22Rv1 (cell line): ENCODE results near the gene PKIG.

ENCODE experiments used
- H3K27ac ChIP-seq: fragments of 450-650 bp; 2 replicates; pipeline ENCODE4 v1.5.1; 2017
- ZFX ChIP-seq: fragments of 450-650 bp; IDR thresholded peaks from 2 replicates; pipeline ENCODE4 v1.6.1; 2017; ENCODE audit warnings: antibody characterized with exemption, borderline replicate concordance
- TF ChIP-seq, protein P1 (sequence below): fragments of 450-650 bp; IDR thresholded peaks from 2 replicates; pipeline ENCODE4 v1.5.1; 2017; ENCODE audit warnings: mild to moderate bottlenecking

Gene PKIG

DNA sequence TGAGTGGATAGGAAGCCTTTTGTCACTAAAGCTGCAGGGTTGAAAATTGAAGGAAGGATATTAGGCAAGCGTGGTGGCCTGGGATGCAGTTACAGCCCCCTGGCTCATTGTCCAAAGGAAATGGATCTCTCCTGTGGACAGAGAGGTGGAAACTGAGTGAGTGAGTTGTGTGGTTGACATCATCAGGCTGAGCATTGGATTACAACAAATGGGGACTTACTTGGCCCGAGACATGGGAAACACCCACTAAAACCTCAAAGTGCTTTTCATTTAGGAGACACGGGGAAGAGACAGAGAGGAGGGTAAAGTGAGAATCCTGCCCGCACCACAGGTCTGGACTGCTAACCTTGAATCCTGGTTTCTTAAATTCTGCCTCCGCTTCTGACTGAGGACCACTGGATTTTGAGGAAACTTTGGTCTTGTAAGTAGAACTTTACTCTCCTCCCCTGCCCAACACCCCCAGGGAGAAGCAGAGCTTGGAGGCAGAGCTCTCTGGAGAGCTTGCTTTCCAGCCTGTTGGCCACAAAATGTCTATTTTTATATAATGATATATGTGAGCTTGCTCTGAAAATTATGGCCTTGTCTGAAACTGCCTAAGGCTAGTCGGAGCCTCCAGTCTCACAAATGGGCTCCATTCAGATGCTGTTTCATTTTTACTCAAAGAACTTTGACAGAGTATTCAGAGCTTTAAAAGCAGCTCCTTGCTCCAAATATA, at the start of gene PKIG:
Gene PKIG (plus strand): TSS at position 269 of the 715 bp plus-strand sequence. CDS start 31,978 bp downstream, outside the sequence.
- H3K27ac ChIP-seq: no peak within 1 kb of the TSS
- TF ChIP-seq, protein P1, sequence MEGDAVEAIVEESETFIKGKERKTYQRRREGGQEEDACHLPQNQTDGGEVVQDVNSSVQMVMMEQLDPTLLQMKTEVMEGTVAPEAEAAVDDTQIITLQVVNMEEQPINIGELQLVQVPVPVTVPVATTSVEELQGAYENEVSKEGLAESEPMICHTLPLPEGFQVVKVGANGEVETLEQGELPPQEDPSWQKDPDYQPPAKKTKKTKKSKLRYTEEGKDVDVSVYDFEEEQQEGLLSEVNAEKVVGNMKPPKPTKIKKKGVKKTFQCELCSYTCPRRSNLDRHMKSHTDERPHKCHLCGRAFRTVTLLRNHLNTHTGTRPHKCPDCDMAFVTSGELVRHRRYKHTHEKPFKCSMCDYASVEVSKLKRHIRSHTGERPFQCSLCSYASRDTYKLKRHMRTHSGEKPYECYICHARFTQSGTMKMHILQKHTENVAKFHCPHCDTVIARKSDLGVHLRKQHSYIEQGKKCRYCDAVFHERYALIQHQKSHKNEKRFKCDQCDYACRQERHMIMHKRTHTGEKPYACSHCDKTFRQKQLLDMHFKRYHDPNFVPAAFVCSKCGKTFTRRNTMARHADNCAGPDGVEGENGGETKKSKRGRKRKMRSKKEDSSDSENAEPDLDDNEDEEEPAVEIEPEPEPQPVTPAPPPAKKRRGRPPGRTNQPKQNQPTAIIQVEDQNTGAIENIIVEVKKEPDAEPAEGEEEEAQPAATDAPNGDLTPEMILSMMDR: no peak
- no peak for TF ChIP-seq ZFX

DNA sequence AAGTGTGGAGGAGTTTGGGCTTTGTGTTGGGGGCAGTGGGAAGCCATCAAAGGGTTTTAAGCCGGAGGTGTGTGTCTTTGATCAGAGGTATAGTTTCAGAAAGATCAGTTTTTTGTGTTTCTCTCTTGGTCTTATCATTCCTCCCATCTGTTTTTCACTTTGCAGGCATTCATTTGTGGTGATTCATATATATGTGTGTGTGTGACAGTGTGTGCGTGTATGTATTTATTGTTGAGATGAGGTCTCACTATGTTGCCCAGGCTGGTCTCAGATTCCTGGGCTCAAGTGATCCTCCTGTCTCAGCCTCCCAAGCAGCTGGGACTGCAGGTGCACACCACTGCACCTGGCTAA, 49.4 kb upstream of the PKIG start:
- no peak overlapping the region for H3K27ac ChIP-seq
- TF ChIP-seq, protein P1: no peak
- TF ChIP-seq ZFX: no peak

DNA sequence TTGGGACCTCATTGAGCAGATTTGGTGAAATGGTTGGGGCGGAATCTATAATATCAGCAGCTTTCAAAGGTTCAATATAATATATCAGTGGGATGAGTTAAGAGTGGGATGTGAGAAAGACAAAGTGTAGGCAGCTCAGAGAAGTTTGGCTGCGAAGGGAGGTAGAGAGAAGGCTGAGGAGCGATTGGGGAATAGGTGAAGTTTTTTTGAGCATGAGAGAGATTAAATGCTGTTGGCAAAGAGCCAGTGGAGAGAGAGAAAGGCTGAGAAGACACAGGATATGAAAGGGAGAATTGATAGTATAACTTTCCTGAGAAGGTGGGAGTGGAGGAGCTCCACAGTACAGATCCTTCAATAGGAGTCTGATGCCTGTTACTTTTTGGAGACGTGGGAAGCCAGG, 48.5 kb upstream of the PKIG start:
- TF ChIP-seq ZFX: no peak
- TF ChIP-seq, protein P1: no peak

GRCh38 chr20:44536175-44536574, 46.2 kb upstream of the PKIG start:
- TF ChIP-seq, protein P1: no peak
- no peak for TF ChIP-seq ZFX
- no peak overlapping the region for H3K27ac ChIP-seq

More for the DNA sequence above, 48.5 kb upstream of the PKIG start:
- no peak overlapping the region for H3K27ac ChIP-seq

GRCh38 chr20:44537993-44538392, 44.4 kb upstream of the PKIG start:
- no peak overlapping the region for H3K27ac ChIP-seq
- TF ChIP-seq, protein P1: no peak

GRCh38 chr20:44540834-44541233, 41.5 kb upstream of the PKIG start:
- H3K27ac ChIP-seq: no peak overlapping the region
- no peak for TF ChIP-seq ZFX

DNA sequence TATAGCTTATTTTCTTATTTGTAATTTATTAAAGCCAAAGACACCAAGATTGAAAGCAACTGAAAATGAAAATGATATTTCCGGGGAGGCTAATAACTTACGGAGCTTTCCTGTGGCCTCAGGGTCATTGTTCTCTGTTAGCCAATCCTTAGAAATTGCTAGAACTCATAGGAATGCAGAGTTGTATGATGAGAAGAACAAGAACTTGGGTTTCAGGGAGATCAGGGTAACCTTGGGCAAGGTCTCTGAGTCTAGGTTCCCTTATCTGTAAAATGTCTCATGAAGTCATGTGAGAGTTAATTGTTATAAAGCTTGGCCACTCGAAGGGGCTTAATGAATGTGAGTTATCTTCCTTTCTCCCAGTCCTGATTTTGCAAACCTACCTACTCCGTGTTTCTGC, 40.4 kb upstream of the PKIG start:
- TF ChIP-seq, protein P1: no peak
- no peak for TF ChIP-seq ZFX
- no peak overlapping the region for H3K27ac ChIP-seq

DNA sequence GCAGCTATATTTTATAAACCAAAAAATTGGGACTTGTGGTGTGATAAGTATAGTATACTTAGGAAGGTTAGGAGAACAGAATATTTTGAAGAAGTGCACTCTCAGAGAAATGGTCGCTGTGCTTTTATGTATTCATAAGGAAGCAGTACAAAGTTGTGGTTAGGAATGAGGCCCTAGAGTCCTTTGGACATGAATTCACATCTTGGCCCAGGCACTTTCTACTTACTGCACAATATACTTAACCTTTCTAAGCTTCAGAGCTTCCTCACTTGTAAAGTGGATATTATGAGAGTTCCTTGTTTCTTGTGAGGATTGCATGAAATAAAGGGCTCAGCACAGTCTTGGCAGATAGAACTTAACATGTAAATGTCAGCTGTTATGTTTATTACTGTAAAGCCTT, 39.5 kb upstream of the PKIG start:
- TF ChIP-seq, protein P1: no peak
- TF ChIP-seq ZFX: no peak
- no peak overlapping the region for H3K27ac ChIP-seq
